Measurements from ENCODE around the gene DDAH1.

Gene DDAH1

DNA sequence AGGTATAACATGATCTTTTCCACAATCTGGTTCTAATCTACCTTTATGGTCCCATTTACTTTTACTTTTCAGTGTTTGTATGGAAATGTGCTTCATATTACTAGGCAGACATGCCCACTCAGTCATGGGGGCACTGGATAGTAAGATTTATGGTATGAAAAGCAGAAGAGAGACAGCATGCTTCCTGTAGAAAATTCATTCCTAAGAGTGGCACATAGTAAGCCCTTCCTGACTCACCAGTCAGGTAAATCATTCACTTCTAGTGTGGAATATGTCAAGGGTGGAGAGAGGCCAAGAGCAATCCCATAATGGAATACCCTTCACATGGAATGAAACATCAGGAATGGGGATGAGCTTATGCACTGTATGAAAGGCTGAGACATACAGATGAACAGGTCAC lies 139.0 kb downstream of the DDAH1 start:
- Histone ChIP-seq H3F3A (ENCODE audit: low read depth) (no peaks in the 10 kb centered on the region), H3K27me3 (ENCODE audit: insufficient read depth, low read length, poor library complexity, severe bottlenecking) (no peaks in the 10 kb centered on the region), H2AFZ (ENCODE audit: low read length) (no peak overlapping the region), H3K4me3 (ENCODE audit: low read length, poor library complexity, severe bottlenecking) (no peak overlapping the region), H3K9ac (ENCODE audit: low read depth, low read length, poor library complexity, severe bottlenecking) (no peak overlapping the region), H4K20me1 (ENCODE audit: insufficient read depth, low read length, poor library complexity, severe bottlenecking) (no peaks in the 10 kb centered on the region), H3K4me1 (ENCODE audit: insufficient read depth, low read length, poor library complexity, severe bottlenecking) (no peaks in the 10 kb centered on the region), H3K4me2 (ENCODE audit: low read depth, low read length, poor library complexity, severe bottlenecking) (no peak overlapping the region), H3K9me3 (ENCODE audit: insufficient read depth, low read depth, low read length) (no peaks in the 10 kb centered on the region), H3K36me3 (ENCODE audit: insufficient read depth, low read length) (no peaks in the 10 kb centered on the region), H3K79me2 (ENCODE audit: insufficient read depth, low read length) (no peaks in the 10 kb centered on the region), H3K9me2 (replicated peaks; ENCODE audit: low read depth, low read length) (no peaks in the 10 kb centered on the region)
- TF ChIP-seq EZH2phosphoT487 (IDR thresholded peaks at IDR 0.05; ENCODE audit: borderline replicate concordance): no peak
- TF ChIP-seq, protein P1, sequence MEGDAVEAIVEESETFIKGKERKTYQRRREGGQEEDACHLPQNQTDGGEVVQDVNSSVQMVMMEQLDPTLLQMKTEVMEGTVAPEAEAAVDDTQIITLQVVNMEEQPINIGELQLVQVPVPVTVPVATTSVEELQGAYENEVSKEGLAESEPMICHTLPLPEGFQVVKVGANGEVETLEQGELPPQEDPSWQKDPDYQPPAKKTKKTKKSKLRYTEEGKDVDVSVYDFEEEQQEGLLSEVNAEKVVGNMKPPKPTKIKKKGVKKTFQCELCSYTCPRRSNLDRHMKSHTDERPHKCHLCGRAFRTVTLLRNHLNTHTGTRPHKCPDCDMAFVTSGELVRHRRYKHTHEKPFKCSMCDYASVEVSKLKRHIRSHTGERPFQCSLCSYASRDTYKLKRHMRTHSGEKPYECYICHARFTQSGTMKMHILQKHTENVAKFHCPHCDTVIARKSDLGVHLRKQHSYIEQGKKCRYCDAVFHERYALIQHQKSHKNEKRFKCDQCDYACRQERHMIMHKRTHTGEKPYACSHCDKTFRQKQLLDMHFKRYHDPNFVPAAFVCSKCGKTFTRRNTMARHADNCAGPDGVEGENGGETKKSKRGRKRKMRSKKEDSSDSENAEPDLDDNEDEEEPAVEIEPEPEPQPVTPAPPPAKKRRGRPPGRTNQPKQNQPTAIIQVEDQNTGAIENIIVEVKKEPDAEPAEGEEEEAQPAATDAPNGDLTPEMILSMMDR (conservative IDR thresholded peaks at IDR 0.05; ENCODE audit: low read length): no peak

DNA sequence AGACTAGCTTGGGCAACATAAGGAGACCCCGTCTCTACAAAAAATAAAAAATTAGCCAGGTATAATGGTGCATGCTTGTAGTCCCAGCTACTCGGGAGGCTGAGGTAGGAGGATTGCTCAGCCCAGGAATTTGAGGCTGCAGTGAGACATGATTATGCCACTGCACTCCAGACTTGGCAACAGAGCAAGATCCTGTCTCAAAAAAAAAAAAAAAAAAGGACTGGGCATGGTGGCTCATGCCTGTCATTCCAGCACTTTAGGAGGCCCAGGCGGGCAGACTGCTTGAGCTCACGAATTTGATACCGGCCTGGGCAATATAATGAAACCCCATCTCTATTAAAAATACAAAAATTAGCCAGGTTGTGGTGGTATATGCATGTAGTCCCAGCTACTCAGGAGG lies 141.2 kb downstream of the DDAH1 start:
- Histone ChIP-seq H3K27me3 (ENCODE audit: insufficient read depth, low read length, poor library complexity, severe bottlenecking) (no peaks in the 10 kb centered on the region), H4K20me1 (ENCODE audit: insufficient read depth, low read length, poor library complexity, severe bottlenecking) (no peaks in the 10 kb centered on the region), H3K9ac (ENCODE audit: low read depth, low read length, poor library complexity, severe bottlenecking) (no peak overlapping the region), H2AFZ (ENCODE audit: low read length) (no peak overlapping the region), H3K4me3 (ENCODE audit: low read length, poor library complexity, severe bottlenecking) (no peak overlapping the region), H3K36me3 (ENCODE audit: insufficient read depth, low read length) (no peaks in the 10 kb centered on the region), H3K4me1 (ENCODE audit: insufficient read depth, low read length, poor library complexity, severe bottlenecking) (no peaks in the 10 kb centered on the region), H3K79me2 (ENCODE audit: insufficient read depth, low read length) (no peaks in the 10 kb centered on the region), H3K4me2 (ENCODE audit: low read depth, low read length, poor library complexity, severe bottlenecking) (no peak overlapping the region), H3F3A (ENCODE audit: low read depth) (no peaks in the 10 kb centered on the region), H3K9me2 (replicated peaks; ENCODE audit: low read depth, low read length) (no peaks in the 10 kb centered on the region), H3K9me3 (ENCODE audit: insufficient read depth, low read depth, low read length) (no peaks in the 10 kb centered on the region)
- TF ChIP-seq EZH2phosphoT487 (IDR thresholded peaks at IDR 0.05; ENCODE audit: borderline replicate concordance): no peak
- TF ChIP-seq, protein P1 (conservative IDR thresholded peaks at IDR 0.05; ENCODE audit: low read length): no peak

DNA sequence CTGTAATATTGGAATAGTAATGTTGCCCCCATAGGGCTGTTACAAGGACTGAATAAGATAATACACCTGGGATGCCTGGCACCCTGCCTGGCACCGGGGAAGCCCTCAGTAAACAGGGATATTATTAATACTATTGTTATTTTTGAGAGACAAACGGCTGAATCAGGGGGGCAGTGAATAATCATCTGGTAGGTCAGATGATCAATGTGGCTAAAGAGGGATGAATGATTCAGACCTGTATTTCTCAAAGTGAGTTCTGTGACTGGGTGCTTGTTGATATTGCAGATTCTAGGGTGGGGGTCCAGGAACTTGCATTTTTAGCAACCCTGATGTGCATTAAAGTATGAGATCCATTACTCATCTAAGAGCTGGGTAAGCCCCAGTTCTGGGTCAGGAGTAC lies 142.3 kb downstream of the DDAH1 start:
- H2AFZ ChIP-seq (ENCODE audit: low read length): no peak overlapping the region
- H3K27me3 ChIP-seq (ENCODE audit: insufficient read depth, low read length, poor library complexity, severe bottlenecking): no peaks in the 10 kb centered on the region
- no peaks in the 10 kb centered on the region for H4K20me1 ChIP-seq (ENCODE audit: insufficient read depth, low read length, poor library complexity, severe bottlenecking)
- no peaks in the 10 kb centered on the region for H3F3A ChIP-seq (ENCODE audit: low read depth)
- H3K4me3 ChIP-seq (ENCODE audit: low read length, poor library complexity, severe bottlenecking): no peak overlapping the region
- H3K79me2 ChIP-seq (ENCODE audit: insufficient read depth, low read length): no peaks in the 10 kb centered on the region
- H3K36me3 ChIP-seq (ENCODE audit: insufficient read depth, low read length): no peaks in the 10 kb centered on the region
- H3K9me2 ChIP-seq (replicated peaks; ENCODE audit: low read depth, low read length): no peaks in the 10 kb centered on the region
- H3K9ac ChIP-seq (ENCODE audit: low read depth, low read length, poor library complexity, severe bottlenecking): no peak overlapping the region
- TF ChIP-seq, protein P1 (conservative IDR thresholded peaks at IDR 0.05; ENCODE audit: low read length): no peak
- no peak for TF ChIP-seq EZH2phosphoT487 (IDR thresholded peaks at IDR 0.05; ENCODE audit: borderline replicate concordance)
- no peaks in the 10 kb centered on the region for H3K4me1 ChIP-seq (ENCODE audit: insufficient read depth, low read length, poor library complexity, severe bottlenecking)
- H3K4me2 ChIP-seq (ENCODE audit: low read depth, low read length, poor library complexity, severe bottlenecking): no peak overlapping the region
- H3K9me3 ChIP-seq (ENCODE audit: insufficient read depth, low read depth, low read length): no peaks in the 10 kb centered on the region
